OCI-LY1 (cell line): Measurements from ENCODE around the gene BANF2.
"Not testable (repeated sequence)": the region's sequence is repeated elsewhere in the genome, so short reads cannot be mapped to it uniquely, and the experiment has no call there.

Experiments
- H2AFZ ChIP-seq: fragments of 200-600 bp; sonication (generic), shearing (Covaris generic); 2 replicates; pipeline ENCODE4 v1.6.0; 2014; ENCODE audit warnings: antibody characterized with exemption, mild to moderate bottlenecking, low read length
- H3F3A ChIP-seq: fragments of 200-600 bp; sonication (generic), shearing (Covaris generic); 2 replicates; pipeline ENCODE4 v1.6.0; 2014; ENCODE audit warnings: mild to moderate bottlenecking, antibody characterized with exemption, low read length, moderate library complexity; ENCODE audit not compliant: insufficient read depth
- H3K27ac ChIP-seq: fragments of 200-600 bp; sonication (generic); 2 replicates; pipeline ENCODE4 v1.5.1; 2014; ENCODE audit warnings: low read length, mixed run types, mild to moderate bottlenecking, low read depth; ENCODE audit not compliant: poor library complexity, severe bottlenecking
- H3K27me3 ChIP-seq: fragments of 200-600 bp; sonication (generic); 2 replicates; pipeline ENCODE4 v1.6.0; 2014; ENCODE audit warnings: antibody characterized with exemption, mild to moderate bottlenecking, low read length, moderate library complexity; ENCODE audit not compliant: insufficient read depth
- H3K36me3 ChIP-seq: fragments of 200-600 bp; sonication (generic); 2 replicates; pipeline ENCODE4 v1.6.1; 2014; ENCODE audit warnings: mild to moderate bottlenecking, antibody characterized with exemption, low read length, moderate library complexity, mixed read lengths; ENCODE audit not compliant: insufficient read depth
- H3K4me1 ChIP-seq: fragments of 200-600 bp; sonication (generic); 2 replicates; pipeline ENCODE4 v1.5.1; 2014; ENCODE audit warnings: mild to moderate bottlenecking, low read length, moderate library complexity; ENCODE audit not compliant: insufficient read depth, severe bottlenecking
- H3K4me2 ChIP-seq: fragments of 200-600 bp; sonication (generic), shearing (Covaris generic); 2 replicates; pipeline ENCODE4 v1.6.1; 2014; ENCODE audit warnings: low read length
- H3K4me3 ChIP-seq: fragments of 200-600 bp; sonication (generic); 2 replicates; pipeline ENCODE4 v1.5.1; 2014; ENCODE audit warnings: low read length, low read depth, mild to moderate bottlenecking, mixed read lengths; ENCODE audit not compliant: poor library complexity, severe bottlenecking
- H3K79me2 ChIP-seq: fragments of 200-600 bp; shearing (Covaris generic); 2 replicates; pipeline ENCODE4 v1.6.1; 2016; ENCODE audit warnings: mixed run types, low read length, mixed read lengths; ENCODE audit not compliant: insufficient read depth
- H3K9ac ChIP-seq: fragments of 200-600 bp; sonication (generic), shearing (Covaris generic); 2 replicates; pipeline ENCODE4 v1.6.1; 2014; ENCODE audit warnings: mild to moderate bottlenecking, low read length, mixed read lengths
- H3K9me2 ChIP-seq: fragments of 200-600 bp; sonication (generic), shearing (Covaris generic); 2 replicates; pipeline ENCODE4 v1.6.1; 2014; ENCODE audit warnings: low read depth, mild to moderate bottlenecking, low read length, mixed read lengths
- H3K9me3 ChIP-seq: fragments of 200-600 bp; shearing (Covaris generic); 2 replicates; pipeline ENCODE4 v1.6.1; 2014; ENCODE audit warnings: low read length, mixed read lengths
- H4K20me1 ChIP-seq: fragments of 200-600 bp; sonication (generic), shearing (Covaris generic); 2 replicates; pipeline ENCODE4 v1.6.0; 2016; ENCODE audit warnings: mild to moderate bottlenecking, low read length; ENCODE audit not compliant: insufficient read depth
- EZH2 ChIP-seq: fragments of 200-600 bp; sonication (generic), shearing (Covaris generic); IDR thresholded peaks from 2 replicates; pipeline ENCODE4 v1.8.0; 2017; ENCODE audit warnings: borderline replicate concordance, mixed run types, mild to moderate bottlenecking, antibody characterized with exemption, low read length, moderate library complexity, mixed read lengths
- TF ChIP-seq, protein P1 (sequence below): fragments of 200-600 bp; sonication (generic), shearing (Covaris generic); IDR thresholded peaks from 2 replicates; pipeline ENCODE4 v1.5.1; 2017; ENCODE audit warnings: mild to moderate bottlenecking, antibody characterized with exemption, low read length, moderate library complexity, mixed read lengths

BANF2 gene

DNA sequence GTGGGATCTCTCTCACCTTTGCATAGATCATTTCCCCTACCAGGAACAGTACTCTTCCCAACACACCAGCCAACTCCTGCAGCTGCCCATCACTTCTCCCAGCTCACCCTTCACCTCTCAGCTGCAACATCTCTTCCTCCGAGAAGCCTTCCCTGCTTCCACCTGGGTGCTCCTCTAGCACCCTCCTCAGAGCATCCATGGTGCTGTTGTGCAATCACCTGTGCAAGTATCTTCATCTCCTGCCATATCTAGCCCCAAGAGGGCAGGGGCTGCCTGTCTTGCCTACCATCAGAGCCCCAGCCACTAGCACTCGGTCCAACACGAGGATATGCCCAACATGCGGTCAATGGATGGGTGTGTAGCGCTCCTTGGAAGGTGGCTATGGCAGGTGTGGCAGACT lies 75.8 kb downstream of the BANF2 start:
- no peak overlapping the region for H3K4me3 ChIP-seq
- H3F3A ChIP-seq: no peaks in the 10 kb centered on the region
- H3K9me3 ChIP-seq: no peaks in the 10 kb centered on the region
- H4K20me1 ChIP-seq: no peaks in the 10 kb centered on the region
- no peak overlapping the region for H2AFZ ChIP-seq
- no peak overlapping the region for H3K27ac ChIP-seq
- H3K36me3 ChIP-seq: no peaks in the 10 kb centered on the region
- H3K9me2 ChIP-seq: no peaks in the 10 kb centered on the region
- no peaks in the 10 kb centered on the region for H3K4me1 ChIP-seq
- TF ChIP-seq, protein P1, sequence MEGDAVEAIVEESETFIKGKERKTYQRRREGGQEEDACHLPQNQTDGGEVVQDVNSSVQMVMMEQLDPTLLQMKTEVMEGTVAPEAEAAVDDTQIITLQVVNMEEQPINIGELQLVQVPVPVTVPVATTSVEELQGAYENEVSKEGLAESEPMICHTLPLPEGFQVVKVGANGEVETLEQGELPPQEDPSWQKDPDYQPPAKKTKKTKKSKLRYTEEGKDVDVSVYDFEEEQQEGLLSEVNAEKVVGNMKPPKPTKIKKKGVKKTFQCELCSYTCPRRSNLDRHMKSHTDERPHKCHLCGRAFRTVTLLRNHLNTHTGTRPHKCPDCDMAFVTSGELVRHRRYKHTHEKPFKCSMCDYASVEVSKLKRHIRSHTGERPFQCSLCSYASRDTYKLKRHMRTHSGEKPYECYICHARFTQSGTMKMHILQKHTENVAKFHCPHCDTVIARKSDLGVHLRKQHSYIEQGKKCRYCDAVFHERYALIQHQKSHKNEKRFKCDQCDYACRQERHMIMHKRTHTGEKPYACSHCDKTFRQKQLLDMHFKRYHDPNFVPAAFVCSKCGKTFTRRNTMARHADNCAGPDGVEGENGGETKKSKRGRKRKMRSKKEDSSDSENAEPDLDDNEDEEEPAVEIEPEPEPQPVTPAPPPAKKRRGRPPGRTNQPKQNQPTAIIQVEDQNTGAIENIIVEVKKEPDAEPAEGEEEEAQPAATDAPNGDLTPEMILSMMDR: no peak
- TF ChIP-seq EZH2: no peak
- H3K4me2 ChIP-seq: no peak overlapping the region
- H3K9ac ChIP-seq: no peak overlapping the region
- no peaks in the 10 kb centered on the region for H3K27me3 ChIP-seq
- no peaks in the 10 kb centered on the region for H3K79me2 ChIP-seq

DNA sequence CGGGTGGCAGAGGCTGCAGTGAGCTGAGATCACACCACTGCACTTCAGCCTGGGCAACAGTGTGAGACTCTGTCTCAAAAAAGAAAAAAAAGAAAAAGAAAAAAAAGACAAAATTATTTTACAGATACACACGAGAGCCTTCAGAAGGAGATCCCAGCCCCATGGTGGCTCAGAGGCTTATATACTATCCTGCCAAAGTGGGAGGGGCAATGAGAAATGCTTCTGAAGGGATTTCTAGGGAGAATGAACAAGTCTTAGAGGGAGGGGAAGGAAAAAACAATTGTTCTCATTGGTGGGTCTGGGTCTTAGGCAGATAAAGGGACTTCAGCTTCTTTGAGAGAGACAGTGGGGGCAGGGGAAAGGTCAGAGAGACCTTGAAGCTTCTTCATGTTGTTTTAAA lies 76.8 kb downstream of the BANF2 start:
- no peak overlapping the region for H2AFZ ChIP-seq
- H4K20me1 ChIP-seq: no peaks in the 10 kb centered on the region
- H3K27me3 ChIP-seq: no peaks in the 10 kb centered on the region
- H3K79me2 ChIP-seq: no peaks in the 10 kb centered on the region
- no peaks in the 10 kb centered on the region for H3K36me3 ChIP-seq
- no peak overlapping the region for H3K27ac ChIP-seq
- TF ChIP-seq EZH2: no peak
- TF ChIP-seq, protein P1: no peak
- no peak overlapping the region for H3K4me2 ChIP-seq
- no peak overlapping the region for H3K4me3 ChIP-seq
- no peaks in the 10 kb centered on the region for H3F3A ChIP-seq
- H3K9ac ChIP-seq: no peak overlapping the region
- no peaks in the 10 kb centered on the region for H3K9me2 ChIP-seq
- no peaks in the 10 kb centered on the region for H3K4me1 ChIP-seq
- no peaks in the 10 kb centered on the region for H3K9me3 ChIP-seq

DNA sequence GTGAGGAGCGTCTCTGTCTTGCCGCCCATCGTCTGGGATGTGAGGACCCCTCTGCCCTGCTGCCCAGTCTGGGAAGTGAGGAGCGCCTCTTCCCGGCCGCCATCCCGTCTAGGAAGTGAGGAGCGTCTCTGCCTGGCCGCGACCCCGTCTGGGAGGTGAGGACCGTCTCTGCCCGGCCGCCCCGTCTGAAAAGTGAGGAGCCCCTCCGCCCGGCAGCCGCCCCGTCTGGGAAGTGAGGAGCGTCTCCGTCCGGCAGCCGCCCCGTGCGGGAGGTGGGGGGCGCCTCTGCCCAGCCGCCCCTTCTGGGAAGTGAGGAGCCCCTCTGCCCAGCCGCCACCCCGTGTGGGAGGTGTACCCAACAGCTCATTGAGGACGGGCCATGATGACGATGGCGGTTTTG lies 79.2 kb downstream of the BANF2 start:
- not testable (repeated sequence) for H3K27me3 ChIP-seq, H4K20me1 ChIP-seq, H3K36me3 ChIP-seq, H3K4me1 ChIP-seq, H3K9me3 ChIP-seq, H3K79me2 ChIP-seq, H3K9ac ChIP-seq, H3K27ac ChIP-seq, H3F3A ChIP-seq, H2AFZ ChIP-seq, H3K4me2 ChIP-seq, H3K9me2 ChIP-seq, H3K4me3 ChIP-seq

DNA sequence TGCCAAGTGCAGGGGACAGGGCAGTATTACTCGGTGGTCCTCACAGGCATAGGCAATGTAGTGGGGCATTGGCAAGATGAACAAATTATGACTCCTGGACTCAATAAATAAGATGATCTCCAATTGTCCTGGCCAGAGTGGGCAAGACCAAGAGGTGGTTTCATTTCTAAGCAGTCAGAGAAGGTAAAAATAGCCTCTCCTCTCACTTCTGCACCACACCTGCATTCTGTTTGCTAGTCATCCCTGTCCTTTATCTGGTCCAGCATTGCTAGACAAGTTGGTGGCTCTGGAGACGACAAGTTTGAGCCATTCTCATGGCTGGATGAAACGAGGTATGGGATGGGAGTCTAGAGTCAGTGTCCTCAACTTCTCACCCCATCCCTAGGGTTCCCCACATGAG lies 83.0 kb downstream of the BANF2 start:
- H3K4me1 ChIP-seq: no peaks in the 10 kb centered on the region
- H3K9ac ChIP-seq: no peak overlapping the region
- 0 out of 2 replicates have a peak, but pooled peaks cover 5% of the 10 kb centered on the region for H3K27me3 ChIP-seq
- no peaks in the 10 kb centered on the region for H3K36me3 ChIP-seq
- no peak overlapping the region for H2AFZ ChIP-seq
- no peaks in the 10 kb centered on the region for H4K20me1 ChIP-seq
- H3K4me3 ChIP-seq: no peak overlapping the region
- H3K9me2 ChIP-seq: no peaks in the 10 kb centered on the region
- H3F3A ChIP-seq: no peaks in the 10 kb centered on the region
- H3K79me2 ChIP-seq: no peaks in the 10 kb centered on the region
- H3K4me2 ChIP-seq: no peak overlapping the region
- no peak overlapping the region for H3K27ac ChIP-seq
- no peaks in the 10 kb centered on the region for H3K9me3 ChIP-seq
- no peak for TF ChIP-seq EZH2
- TF ChIP-seq, protein P1: no peak
